GM18909 (cell line): ENCODE measurements around the gene SLC17A6.

Experiments used
- ATAC-seq: cut with Tn5 transposase; IDR thresholded peaks from one replicate; pipeline ENCODE4 v1.9.1; 2021; ENCODE audit warnings: mild to moderate bottlenecking; ENCODE audit not compliant: unreplicated experiment, poor library complexity

The SLC17A6 gene

GRCh38 chr11:22387126-22387525 is 48.9 kb downstream of the SLC17A6 start:
- no peak for ATAC-seq

DNA sequence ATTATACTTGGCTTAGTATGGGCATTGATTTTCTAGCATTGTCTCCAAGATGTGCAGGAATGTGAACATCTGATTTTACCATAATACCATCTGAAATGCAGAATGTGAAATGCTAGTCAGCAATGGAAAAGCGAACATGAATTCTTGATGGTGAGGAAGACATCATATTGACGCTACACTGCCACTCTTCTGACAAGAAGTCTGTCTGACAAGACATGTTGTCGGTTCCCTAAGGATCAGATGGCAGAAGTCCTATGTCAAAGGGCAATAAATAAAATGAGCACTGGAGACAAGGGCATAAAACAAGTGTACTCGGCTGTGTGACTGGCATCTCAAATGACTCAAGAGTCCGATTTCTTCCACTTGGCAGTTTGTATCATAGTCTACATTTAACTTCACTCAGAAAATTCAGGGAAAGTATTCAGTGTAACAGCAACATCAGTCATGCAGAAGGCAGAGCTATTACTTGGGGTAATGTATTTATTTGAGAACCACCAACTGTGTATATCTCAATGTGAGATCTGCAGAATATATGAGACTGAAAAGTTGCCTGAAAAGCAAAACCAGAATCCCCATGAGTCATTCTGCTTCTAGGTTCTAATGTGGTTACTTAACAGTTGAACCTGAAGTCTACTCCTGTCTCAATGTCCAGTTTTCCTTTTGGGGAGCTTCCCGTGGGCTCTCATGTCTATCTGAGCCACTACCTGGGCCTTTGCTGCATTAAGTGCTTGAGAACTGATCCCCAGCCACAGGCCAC is 51.5 kb downstream of the SLC17A6 start:
- ATAC-seq, result no peak

DNA sequence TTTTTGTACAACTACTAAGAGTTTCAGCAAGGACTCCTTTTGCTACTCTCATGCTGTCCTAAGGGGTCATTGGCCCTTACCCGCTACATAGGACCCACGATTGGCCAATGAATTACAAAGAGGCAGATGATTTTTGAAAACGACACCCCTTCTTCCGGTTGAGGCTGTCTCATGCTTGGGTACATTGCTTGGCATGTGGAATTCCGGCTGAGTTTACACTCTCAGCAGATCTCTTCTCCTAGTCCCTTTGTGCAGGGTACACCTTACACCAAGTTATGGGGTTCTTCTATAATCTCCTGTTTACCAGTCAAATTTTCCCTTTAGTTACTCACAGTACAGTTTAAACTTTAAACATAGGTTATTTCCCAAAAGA is 52.1 kb downstream of the SLC17A6 start:
- no peak for ATAC-seq

DNA sequence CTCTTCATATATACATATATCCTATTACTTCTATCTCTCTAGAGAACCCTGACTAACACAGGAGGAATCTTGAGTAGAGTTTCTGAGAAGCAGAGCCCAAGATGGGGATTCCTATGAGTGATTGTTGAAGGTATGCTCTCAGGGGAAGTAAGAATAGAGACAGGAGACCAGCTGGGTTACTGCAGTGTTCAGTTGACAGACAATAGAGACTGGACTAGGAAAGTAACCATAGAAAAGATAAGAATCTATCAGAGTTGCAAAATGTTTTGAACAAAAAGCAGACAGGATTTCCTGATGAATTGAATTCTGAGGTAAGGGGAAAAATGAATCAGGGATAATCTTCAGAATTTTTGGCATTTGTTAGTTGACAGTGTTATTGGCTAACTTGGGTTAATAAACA is 54.4 kb downstream of the SLC17A6 start:
- no peak for ATAC-seq

DNA sequence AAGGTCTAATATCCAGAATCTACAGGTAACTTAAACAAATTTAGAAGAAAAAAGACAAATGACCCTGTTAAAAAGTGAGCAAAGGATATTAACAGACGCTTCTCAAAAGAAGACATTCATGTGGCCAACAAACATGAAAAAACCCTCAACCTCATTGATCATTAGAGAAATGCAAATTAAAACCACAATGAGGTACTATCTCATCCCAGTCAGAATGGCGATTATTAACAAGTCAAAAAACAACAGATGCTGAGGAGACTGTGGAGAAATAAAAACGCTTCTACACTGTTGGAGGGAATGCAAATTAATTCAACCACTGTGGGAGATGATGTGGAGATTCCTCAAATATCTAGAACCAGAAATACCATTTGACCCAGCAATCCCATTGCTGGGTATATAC is 67.2 kb downstream of the SLC17A6 start:
- no peak for ATAC-seq

- ATAC-seq, result no peak
These were observed 69.1 kb downstream of the SLC17A6 start for GRCh38 chr11:22407267-22407666.

- no peak for ATAC-seq
These were observed 69.7 kb downstream of the SLC17A6 start for GRCh38 chr11:22407921-22408320.

DNA sequence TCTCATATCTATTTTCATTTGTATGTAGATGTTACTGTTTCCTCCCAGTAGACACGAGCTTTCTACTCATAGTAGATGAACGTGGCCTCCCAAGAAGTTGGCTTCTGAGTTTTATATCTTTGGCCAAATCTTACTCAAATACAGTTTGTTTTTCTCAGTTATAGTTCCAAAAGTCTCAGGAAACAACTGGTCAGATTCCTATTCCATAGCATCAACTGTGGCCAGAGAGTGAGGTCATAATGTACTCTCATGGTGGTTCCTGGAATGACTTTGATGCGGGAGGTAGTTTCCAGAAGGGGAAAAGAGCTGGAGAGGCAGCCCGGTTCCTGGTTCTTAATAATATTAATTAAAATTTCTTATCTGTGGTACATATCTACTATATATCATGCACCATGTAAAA is 77.3 kb downstream of the SLC17A6 start:
- no peak for ATAC-seq

- ATAC-seq, result no peak
These were observed 78.3 kb downstream of the SLC17A6 start for GRCh38 chr11:22416462-22416861.

DNA sequence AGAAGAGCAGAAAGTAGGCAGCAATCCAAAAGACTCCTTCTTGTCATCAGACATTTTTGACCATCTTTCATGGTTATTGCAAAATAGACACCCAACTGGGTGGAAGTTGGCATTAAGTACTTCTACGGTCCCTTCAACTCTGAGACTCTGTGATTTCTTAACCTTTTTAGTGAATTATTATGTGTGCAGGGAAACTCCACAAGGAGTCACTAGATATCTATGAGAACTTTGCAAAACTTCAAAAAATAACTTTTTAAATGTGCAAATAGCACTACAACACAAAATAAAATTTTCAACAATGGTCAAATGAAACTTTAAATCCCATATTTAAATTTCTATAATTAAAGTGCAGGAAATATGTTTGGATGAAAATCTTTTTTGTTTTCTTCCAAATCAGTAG is 88.7 kb downstream of the SLC17A6 start:
- no peak for ATAC-seq
